GM21576 (cell line): Measurements from ENCODE around the gene SUCLG2.

Experiments used
- ATAC-seq: cut with Tn5 transposase; IDR thresholded peaks from one replicate; pipeline ENCODE4 v1.9.1; 2021; ENCODE audit warnings: mild to moderate bottlenecking, moderate library complexity; ENCODE audit not compliant: unreplicated experiment

Gene SUCLG2

DNA sequence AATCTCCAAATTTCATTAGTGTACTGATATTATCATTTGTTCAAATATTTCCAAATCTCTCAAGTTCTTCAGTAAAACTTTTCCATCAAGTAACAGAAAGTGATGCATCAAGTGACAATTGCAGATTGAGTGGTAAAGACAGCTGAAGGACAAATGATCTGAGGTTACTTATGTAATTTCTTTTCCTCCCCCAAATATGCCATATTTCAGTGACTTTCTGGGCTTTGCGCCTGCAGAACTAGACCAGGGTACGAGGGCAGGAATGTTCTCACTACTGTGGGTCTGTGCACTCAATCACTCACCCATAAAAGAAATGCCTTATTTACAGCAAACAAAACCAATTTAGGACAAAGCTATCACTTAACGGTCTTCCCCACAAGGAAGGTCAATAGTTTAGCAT lies 4.7 kb downstream of the SUCLG2 start:
- ATAC-seq, result no peak

DNA sequence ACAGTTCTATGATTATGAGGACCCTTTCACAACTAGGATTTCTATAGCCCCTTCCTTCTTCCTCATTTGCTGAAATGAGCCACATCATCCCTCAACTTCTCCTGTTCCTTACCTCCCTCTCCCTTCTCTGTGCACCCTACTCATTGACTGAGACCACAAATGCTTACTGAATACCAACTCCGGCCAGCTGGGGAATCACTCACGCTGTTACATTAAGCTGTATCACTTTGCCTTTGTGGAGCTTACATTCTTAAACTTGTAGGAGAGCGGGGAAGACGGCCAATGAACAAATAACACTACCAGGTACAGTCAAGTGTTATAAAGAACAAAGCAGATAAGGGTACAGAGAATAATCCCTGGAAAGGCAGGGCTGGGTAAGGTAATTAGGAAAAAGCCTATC lies 5.7 kb downstream of the SUCLG2 start:
- ATAC-seq, result no peak

DNA sequence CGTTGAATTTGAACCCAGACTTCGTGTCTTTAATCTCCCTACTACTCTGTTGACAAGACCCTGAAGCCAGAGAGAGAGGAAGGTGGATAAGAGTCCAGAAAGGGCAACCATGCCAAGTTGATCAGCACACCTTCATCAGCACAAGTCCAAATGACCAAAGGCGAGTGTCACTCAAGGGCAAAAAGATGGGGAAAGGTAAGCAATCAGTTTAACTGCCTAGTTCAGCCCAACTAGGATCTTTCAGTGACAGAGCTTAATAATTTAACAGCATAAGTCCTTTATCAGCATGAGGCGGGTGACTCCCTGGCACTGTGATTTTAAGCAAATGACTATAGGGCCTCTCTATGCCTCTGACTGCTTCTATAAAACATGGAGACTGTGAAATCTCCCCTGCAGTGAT lies 6.2 kb downstream of the SUCLG2 start:
- no peak for ATAC-seq

DNA sequence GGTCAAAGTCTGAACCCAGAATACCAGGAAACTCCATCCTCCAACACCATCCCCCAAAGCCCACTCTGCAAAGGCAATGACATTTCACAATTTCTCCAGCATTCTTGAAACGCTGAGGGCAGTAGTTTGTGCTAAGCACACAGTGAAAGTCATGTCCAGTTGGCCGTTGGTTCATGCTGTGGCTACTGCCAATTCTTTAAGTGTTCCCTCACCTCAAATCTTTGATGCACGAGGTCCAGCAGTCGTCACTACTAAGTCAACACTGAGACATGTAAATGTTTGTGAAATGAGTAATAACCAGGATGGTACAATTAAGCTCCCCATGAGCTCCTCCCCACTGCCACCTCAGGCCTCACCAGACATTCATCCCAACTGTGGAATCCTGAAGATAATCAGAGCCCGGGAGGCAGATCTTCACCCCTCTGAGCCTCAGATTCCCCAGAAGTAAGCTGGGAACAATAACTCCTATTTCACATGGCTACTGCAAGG lies 7.0 kb downstream of the SUCLG2 start:
- ATAC-seq, result no peak

DNA sequence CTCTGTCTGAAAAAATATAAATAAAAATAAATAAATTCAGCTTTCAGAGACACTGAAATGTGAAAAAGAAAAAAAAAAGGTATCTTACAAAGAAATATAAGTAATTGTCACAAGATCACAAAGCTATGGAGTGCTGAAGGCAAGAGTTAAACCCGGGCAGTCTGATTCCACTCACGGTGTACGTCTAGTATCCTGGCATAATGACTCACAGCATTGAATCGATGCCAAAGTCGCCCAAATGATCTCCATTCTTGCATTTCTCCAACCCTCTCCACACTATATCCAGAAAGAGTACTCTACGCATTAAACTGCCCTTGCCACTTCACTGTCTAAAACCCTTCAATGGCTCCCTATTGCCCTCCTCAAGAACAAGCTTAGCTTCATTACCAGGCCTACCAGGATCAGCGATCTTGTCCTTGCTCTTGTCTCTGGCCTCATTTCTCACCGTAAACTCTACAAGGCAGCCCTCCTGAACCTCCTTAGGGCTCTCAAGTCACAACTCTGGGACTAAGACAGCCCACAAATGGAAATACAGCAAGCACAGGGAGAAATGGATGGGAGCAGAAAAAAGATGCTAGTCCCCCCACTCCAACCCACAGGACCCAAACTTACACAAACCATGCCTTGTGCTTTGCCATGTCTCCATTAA lies 7.7 kb downstream of the SUCLG2 start:
- no peak for ATAC-seq

DNA sequence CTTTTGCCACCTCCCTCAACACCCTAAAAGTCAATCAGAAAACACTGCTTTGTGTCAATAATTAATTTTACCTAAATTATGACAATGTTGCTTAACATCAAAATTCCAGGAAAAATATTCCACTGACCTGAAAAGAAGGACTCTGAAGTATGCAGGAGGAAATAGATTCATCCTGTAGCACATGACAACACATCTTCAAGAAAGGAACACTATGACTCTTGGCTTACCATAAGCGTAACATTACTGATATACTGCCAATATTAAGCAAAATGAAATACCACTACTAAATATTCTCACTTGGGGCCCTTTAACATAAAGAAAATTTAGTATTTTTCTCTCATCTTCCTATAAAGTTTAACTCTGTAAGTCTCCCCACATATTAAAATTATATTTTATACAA lies 9.6 kb downstream of the SUCLG2 start:
- no peak for ATAC-seq

DNA sequence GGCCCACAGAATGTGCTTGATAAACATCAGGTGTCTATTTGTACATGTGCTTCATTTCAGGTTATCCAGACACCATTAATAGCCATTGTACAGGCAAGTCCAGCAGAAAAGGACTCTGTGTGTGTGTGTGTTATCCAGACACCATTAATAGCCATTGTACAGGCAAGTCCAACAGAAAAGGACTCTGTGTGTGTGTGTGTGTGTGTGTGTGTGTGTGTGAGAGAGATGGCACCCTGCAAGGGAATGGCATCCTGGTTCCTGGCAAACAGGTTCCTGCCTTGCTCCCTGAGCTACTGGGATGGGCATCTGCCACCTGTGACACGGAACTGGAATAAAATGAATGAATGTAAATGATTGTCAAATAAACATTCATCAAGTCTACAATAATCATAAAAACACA lies 11.7 kb downstream of the SUCLG2 start:
- no peak for ATAC-seq

DNA sequence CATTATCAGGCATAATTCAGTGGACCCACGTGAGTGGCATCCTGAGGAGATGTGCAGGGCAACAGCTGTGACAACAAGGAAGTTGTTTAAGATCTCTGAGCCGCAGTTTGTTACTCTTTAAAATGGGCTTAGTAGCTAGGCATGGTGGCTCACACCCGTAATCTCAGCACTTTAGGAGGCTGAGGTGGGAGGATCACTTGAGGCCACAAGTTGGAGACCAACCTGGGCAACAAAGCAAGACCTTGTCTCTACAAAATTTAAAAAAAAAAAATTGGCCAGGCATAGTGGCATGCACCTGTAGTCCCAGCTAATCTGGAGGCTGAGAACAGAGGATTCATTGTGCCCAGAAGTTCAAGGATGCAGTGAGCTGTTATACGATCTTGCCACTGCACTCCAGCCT lies 12.2 kb downstream of the SUCLG2 start:
- ATAC-seq, result no peak

DNA sequence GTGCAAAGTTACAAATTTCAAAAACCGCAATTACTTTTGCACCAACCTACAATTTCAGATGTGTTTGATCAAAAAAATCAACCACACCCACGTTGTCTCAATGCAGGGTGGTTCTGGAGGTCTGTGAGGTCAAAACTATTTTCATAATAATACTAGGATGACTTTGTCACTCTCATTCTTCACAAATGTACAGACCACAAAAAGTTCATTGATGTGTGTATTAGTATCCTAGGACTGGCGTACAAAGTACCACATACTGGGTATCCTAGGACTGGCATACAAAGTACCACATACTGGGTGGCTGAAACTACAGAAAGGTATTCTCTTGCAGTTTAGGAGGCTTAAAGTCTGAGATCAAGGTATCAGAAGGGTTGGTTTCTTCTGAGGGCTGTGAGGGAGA lies 13.0 kb downstream of the SUCLG2 start:
- no peak for ATAC-seq

DNA sequence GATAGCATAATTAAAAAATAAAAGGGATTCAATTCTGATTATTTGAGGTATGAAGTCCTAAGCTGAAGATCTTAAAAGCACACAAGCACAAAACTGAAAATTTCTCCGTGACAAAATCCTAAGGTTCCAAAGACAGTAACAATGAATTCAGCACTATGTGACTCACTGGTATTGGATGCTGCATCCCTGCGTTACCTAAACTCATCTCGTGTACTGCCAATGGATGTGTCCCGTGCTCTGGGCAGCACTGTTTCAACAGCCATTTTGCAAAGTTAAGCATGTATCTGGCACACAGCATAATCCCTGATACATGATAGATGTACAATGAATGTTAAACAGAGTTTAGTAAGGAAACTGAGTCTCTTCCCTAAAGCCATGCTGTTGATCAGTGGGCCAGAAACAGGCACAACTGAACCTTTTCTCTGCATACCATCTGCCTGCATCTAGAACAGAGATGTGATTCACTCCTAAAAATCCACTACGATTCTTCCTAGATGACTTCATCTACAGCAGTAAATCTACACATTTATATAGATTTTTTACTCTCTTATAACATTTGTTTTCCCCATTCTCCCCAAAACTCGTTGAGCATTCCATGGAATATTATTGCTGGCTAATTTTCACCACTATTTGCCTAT lies 14.3 kb downstream of the SUCLG2 start:
- no peak for ATAC-seq

DNA sequence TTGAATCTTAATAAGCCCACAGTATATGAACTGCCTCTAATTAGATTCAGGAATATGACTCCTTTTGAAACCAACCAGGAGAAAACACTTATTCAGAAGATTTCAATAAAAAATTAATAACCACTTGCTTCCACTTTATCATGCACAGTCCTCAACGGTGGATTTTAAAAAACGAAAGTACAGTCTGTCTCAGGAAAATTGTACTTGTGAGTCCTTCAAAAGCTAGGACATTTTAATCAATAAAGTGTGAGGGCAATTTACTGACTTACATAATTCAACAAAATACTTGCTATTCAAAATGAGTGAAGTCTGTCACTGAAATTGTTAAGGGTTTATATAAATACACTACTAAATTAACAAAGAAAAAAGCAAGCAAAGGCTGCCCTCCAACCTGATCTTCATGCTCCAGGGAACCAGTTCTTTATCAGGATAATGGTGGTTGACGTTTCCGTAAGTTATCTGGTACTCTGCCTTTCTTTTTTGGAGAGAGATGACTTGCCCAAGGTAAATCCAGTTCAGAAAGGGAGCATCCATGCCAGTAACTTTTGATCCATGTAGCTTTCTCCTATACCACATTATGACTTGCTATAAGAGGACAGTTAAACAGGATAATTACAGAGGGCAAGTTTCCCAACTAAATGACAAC lies 17.0 kb downstream of the SUCLG2 start:
- ATAC-seq, result no peak

DNA sequence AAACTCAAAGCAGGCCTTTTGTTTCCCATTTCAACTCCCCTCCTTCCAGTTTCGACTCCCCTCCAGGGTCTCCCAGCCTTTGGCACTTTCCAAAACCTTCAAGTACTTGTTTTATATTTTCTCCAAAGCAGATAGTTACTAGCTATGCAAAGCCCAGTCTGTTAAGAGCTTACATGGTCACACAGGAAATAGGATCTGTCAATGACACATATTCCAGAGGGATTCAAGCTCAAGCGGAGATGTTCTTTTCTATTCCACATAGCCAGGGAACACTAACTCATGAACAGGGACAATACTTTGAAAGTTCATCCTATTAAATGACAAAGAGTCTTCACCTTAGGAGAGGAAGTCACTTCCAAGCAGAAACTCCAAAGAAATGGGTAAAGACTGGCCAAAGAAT lies 18.6 kb downstream of the SUCLG2 start:
- ATAC-seq, result no peak

DNA sequence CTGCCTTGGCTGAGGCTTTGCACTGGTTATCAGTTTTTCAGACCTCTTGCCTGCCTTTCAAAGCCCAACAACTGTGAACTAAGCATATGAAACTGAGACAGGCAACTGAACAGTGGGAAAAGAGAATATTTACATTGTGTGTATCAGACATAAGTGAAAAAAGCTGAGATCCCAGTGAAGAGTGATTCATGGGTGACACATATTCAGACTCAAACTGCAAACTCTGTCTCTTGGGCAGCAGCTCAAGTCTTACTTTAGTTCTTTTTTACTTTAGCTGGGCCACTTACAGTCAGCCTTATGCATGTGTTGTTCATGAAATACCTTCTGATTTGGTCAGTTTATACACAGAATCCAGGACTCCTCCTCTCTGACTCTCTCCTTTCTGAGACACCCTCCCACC lies 19.2 kb downstream of the SUCLG2 start:
- no peak for ATAC-seq

DNA sequence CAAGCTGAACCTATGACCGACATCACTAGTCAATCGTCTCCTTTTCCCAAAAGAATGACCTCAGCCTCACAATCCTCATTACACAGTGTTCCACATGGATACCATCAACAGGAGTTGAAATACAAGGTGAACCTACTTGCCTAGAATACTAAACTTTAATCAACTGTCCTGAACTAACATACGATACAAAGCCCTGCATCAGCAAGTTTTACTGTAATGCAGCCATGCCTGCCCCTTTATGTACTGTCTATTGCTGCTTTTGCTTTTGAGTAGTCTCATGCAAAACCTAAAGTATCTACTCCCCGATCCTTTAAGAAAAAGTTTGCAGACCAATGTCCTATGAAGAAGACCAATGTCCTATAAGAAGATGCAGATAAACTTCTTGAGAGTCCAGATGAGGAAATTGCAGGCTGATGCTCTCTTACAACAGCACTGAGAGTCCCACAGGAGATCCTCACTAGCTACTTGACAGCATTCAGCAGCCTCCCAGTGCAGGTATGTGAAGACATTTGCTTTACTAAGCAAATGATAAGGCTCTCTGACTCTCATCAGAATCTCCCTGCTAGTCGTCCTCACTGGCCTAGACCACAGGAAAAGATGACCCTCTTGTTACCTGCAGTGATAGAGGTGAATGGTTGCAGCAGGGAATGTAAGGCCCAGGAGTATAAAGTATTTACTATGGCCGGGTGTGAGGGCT lies 23.6 kb downstream of the SUCLG2 start:
- ATAC-seq, result no peak

DNA sequence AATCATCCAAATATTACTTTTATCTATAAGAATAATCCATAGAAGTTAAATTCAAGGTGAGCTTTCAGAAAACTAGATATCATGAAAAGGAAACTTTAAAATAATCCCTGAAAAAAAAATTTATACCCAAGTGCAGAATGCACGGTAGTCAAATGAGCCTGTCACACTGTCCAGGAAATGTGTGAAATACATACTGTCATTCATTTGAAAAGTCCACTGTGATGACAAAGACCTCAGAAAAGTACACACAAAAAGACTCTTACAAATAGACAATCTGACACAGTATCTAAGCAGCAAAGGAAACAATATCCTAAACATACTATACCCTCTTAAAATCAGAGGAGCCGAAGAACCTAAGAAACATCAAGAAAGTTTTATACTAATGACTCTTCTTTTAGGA lies 29.7 kb downstream of the SUCLG2 start:
- ATAC-seq, result no peak

DNA sequence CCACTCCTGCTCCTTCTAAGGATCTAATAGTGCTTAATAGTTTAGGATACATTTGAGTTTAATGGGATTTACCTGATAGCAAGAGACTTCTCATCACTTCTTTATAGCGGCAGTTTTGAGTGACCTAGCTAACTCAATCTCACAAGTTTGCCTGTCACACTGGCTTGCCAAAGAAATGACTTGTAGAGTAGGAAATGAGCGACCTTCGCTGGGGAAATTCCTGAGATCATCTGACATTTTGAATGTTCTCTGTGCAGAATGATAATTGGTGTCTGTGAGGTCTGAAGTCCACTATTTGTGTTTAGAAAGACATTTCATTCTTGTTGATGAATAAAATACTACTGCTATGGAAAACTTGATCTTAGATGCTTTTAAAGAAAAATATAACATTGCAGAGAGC lies 30.3 kb downstream of the SUCLG2 start:
- no peak for ATAC-seq

DNA sequence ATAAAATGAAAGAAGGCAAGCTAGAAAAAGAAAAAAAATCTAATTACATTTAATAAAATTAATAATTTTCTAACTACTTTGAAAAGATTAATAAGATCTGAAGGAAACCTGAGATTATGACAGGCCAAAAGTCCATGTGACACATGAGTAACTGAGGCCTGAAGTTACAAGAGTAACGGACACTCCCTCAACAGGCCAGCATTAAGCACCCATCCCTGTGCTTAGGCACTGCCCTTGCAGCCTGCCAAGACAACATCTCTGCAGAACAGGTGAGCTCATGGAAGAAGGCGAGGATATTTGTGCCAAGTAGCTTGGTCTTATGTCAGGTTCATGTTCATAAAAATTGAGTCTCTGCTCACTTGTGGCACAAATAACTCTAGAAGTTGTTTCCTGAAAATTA lies 31.8 kb downstream of the SUCLG2 start:
- ATAC-seq, result no peak

DNA sequence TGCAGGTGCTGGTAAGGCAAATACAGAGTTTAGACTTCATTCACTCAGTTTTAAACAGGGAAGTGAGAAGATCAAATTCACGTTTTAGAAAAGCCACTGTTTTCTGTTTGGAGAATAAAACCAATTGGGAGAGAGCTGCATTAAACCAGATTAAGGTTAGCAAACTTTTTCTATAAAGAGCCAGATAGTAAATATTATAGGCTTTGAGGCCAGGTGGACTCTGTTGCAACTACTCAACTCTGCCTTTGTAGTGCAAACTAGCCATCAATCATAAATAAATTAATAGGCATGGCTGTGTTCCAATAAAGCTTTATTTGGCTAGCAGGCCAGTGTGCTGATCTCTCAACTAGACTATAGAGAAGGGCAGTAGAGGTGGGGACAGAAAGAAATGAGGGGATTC lies 33.5 kb downstream of the SUCLG2 start:
- ATAC-seq, result no peak

DNA sequence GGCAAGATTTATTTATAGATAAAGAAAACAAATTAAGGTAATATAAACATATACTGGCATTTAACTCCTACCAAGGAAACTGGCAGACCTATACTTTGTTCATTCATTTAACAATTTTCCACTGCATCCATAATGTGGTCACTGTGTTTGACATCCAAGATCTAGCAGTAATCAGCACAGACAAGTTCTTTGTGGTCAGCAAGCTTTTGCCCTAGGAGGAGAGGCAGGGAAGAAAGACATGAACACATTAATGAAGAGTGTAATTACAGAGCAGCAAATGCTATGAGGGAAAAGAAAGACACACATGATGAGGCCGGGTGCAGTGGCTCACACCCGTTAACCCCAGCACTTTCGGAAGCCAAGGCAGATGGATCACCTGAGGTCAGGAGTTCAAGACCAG lies 34.4 kb downstream of the SUCLG2 start:
- no peak for ATAC-seq

DNA sequence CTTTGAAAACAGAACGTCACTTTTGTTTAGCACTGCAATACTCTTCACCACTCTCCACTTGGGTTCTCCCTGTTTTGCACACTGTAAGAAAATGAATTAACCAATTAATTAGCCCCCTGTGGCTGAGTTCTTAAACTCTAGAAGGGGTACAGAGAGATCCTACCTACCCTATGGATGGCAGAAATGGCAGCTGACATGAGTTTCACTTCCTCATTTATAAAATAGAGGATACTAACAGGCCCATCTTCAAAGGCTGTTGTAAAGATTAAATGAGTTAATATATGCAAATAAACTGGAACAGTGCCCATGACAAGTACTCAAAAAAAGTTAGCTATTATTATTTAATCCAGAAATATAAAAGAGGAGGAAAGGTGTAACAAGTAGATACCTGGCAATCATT lies 36.9 kb downstream of the SUCLG2 start:
- ATAC-seq, result peak; percentile 66

DNA sequence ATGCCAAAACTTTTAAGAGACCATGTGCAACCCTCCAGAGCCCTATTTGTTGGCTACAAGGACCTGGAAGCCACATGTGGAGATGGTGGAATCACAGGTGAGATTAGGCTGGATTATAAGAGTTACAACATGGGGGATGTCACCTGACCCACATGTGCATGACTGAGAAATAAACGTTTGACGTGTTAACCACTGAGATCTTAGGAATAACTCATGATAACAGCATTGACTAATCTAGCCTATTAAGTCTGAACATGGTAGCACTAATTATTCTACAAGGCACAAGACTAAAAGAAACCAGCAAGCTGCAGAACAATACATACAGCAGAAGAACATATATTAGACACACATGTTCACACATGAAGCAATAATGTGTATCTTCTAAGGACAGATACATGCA lies 38.4 kb downstream of the SUCLG2 start:
- no peak for ATAC-seq

DNA sequence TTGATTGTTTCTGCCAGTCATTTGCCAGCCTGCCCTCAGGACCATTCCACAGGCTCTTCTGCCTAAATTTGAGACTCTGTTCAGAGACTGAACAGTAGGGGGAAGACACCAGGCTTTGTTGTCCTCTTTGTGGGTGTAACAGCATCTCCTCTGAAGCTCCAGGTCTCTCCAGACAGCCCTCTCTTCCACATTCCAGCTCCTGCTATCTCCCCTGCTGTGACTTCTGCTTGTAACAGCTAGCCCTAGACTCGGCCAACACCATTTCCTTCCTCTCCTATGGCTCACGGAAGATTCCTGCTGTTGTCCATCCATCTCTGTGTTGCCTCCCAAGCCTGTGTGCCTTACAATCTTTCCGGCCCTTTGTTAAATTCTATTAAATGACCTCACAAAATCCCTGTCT lies 40.2 kb downstream of the SUCLG2 start:
- ATAC-seq, result no peak
